Measurements from ENCODE around the gene TMEM203. TPM values are rescaled to one million over a fixed set of nuclear protein-coding genes. Genes with fewer than 3 reads are reported as not detected.

TMEM203 gene
- total and polyA plus RNA-seq, 9 donors, result 29.2 to 40.8 (median 37.5) TPM

DNA sequence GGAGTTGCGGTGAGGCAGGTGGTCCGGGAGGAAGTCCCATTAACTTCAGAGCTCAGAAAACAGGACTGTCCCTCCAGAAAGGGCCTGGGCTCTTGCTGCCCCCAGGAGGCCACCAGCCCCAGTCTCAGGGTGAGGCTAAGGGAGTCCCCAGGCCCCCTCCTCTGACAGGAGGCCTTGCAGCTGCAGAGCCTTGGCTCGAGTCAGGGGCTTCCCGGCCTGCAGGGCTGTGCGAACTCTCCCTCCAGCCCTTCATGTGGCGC, 42.4 kb upstream of the TMEM203 start:
- Histone ChIP-seq H3K36me3 (no peaks in the 10 kb centered on the region), H3K27ac (no peak overlapping the region), H3K27me3 (no peaks in the 10 kb centered on the region), H3K4me1 (ENCODE audit: insufficient read depth) (no peaks in the 10 kb centered on the region), H3K9me3 (no peaks in the 10 kb centered on the region), H3K4me3 (no peak overlapping the region)
- intact Hi-C loops (cut with DNase I), result no loop called here
- WGBS, 3 donors, result 47 to 69% (median 52%) methylated on average over 6 of the region's 6 CpGs
- TF ChIP-seq EP300 (IDR thresholded peaks at IDR 0.05) (no peak), POLR2A (IDR thresholded peaks at IDR 0.05) (no peak)
- TF ChIP-seq, protein P1, sequence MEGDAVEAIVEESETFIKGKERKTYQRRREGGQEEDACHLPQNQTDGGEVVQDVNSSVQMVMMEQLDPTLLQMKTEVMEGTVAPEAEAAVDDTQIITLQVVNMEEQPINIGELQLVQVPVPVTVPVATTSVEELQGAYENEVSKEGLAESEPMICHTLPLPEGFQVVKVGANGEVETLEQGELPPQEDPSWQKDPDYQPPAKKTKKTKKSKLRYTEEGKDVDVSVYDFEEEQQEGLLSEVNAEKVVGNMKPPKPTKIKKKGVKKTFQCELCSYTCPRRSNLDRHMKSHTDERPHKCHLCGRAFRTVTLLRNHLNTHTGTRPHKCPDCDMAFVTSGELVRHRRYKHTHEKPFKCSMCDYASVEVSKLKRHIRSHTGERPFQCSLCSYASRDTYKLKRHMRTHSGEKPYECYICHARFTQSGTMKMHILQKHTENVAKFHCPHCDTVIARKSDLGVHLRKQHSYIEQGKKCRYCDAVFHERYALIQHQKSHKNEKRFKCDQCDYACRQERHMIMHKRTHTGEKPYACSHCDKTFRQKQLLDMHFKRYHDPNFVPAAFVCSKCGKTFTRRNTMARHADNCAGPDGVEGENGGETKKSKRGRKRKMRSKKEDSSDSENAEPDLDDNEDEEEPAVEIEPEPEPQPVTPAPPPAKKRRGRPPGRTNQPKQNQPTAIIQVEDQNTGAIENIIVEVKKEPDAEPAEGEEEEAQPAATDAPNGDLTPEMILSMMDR (IDR thresholded peaks at IDR 0.05), result no peak
- no peak for DNase-seq

DNA sequence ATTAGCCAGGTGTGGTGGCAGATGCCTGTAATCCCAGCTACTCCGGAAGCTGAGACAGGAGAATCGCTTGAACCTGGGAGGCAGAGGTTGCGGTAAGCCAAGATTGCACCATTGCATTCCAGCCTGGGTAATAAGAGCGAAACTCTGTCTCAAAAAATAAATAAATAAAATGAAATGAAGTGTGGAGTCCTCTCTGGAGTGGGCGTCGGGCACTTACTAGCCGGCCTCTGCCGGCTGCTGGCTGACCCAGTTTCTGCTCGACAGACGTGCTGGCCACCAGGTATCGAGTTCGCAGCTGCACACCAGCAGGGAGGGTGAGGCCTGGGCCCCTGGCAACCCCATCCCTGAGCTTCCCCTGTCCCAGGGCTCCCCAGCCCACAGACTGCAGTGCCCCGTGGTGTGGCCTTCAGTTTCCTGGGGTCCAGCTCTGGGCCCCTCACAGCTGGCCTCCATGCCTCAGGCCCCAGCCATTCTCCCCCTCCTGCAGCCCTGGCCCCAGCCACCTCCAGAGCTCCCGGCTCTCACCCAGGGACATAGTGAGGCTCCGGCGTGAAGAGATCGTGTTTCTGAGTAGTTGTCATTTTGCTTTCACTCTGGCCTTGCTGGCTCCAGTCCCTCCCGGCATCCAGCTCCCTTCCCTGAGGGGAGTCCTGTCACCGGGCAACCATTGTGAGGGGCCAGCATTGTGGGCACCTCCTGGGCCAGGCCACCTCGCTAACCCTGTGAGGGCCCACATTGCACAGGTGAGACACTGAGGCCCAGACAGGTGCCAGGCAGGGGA, 41.9 kb upstream of the TMEM203 start:
- 37 to 57% (median 47%) methylated on average over 20 of the region's 20 CpGs for WGBS, 3 donors
- no peaks in the 10 kb centered on the region for H3K27me3 ChIP-seq
- H3K4me1 ChIP-seq (ENCODE audit: insufficient read depth), result peaks cover under 1% of the 10 kb centered on the region
- intact Hi-C loops (cut with DNase I), result no loop called here
- no peak overlapping the region for H3K4me3 ChIP-seq
- no peaks in the 10 kb centered on the region for H3K9me3 ChIP-seq
- no peak overlapping the region for H3K27ac ChIP-seq
- H3K36me3 ChIP-seq, result no peaks in the 10 kb centered on the region
- DNase-seq, result no peak
- no peak for TF ChIP-seq EP300 (IDR thresholded peaks at IDR 0.05)

DNA sequence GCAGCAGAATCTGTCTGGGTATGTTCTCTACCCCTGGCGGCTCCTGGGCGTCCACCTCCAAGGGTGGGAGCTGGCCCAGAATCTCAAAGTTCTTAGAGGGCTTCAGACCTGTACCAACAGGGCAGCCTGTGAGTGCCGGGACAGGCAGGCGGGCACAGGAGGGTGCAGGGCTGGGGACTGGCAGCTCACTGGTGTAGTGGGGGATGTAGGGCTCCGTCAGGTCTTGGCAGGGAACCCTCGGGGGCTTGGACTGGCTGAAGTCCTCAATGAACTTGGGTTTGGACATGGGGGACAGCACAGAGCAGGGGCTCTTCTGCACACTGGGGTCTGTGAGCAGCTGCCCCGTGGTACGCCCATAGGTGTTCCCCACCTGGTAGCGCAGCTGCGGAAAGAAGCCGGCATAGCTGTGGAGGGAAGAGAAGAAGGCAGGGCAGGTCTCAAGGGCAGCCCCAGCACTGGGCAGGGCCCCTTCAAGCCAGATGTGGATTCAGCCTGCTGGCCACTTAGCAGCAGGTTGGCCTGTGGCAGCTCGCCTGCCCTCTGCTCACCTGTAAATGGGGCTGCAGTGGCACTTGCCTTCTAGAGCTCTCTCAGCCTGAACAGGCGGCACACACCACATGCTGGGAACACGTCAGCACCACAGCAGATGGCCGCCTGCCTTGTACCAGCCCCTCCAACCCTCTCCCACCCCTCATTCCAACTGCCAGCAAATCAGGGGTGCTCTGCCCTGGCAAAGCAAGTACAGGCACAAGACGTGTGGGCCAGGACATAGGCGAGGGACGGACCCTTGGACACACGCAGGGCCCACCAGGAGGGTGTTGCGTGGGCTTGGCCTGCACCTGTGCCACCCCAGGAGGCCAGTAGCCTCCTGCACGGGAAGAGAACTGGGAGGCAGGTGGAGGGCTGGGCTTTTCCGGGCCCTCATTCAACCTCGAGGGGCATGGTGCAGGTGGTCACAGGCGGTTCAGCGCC, 40.3 kb upstream of the TMEM203 start:
- Histone ChIP-seq H3K36me3 (no peaks in the 10 kb centered on the region), H3K27ac (no peak overlapping the region), H3K9me3 (no peaks in the 10 kb centered on the region), H3K4me3 (no peak overlapping the region), H3K27me3 (no peaks in the 10 kb centered on the region), H3K4me1 (ENCODE audit: insufficient read depth) (peaks cover 4% of the 10 kb centered on the region)
- TF ChIP-seq, protein P1 (IDR thresholded peaks at IDR 0.05), result no peak
- no peak for TF ChIP-seq EP300 (IDR thresholded peaks at IDR 0.05)
- no peak for TF ChIP-seq POLR2A (IDR thresholded peaks at IDR 0.05)
- intact Hi-C loops (cut with DNase I), result no loop called here
- DNase-seq, result no peak
- WGBS, 3 donors, result 73 to 84% (median 78%) methylated on average over 25 of the region's 25 CpGs

DNA sequence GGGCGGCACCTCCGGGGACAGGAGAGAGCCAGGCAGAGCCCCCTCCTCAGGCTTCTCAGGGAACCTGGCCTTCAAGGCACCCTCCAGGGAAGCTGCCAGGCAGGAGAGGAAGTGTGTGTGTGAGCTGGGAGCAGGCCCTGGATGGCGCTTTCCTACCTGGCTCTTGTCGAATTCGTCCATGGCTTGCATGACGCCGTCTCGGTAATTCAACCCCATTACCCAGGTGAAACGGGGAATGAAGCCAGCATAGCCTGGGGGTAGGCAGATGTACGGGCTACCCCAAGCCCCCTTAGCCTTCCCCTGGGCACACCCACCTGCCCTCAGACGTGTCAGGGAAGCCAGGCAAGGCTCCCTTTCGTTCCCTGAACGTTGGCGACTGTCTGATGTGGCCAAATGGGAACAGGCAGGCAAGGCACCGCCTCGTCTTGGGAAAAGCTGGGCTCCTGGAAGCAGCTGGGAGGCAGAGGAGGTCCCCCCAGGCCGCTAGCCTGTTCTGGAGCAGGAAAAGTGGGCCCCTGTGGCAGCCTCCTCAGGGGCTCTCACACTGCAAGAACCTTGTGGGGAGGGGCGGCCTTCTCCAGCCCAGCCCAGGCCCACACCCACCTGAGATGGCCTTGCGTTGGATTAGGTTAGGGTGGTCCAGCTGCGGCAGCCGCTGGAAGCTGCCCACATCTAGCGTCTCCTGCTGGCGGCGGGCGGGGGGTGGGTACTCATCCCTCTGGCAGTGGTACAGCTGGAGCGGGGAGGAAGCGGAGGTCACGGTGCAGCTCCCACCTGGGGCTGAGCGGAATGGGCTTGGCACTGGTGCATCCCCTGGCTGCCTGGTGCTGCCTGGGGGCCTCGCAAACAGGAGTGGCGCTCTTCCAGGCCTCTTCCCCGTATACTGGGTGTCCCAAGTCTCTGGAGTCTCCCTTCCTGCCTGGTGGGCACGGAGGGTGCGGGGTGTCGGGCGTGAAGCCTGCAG, 39.3 kb upstream of the TMEM203 start:
- no peaks in the 10 kb centered on the region for H3K27me3 ChIP-seq
- H3K4me1 ChIP-seq (ENCODE audit: insufficient read depth), result peaks cover 4% of the 10 kb centered on the region
- intact Hi-C loops (cut with DNase I), result no loop called here
- H3K9me3 ChIP-seq, result no peaks in the 10 kb centered on the region
- no peak overlapping the region for H3K4me3 ChIP-seq
- WGBS, 3 donors, result 39 to 49% (median 46%) methylated on average over 30 to 36 of the region's 36 CpGs
- H3K27ac ChIP-seq, result no peak overlapping the region
- H3K36me3 ChIP-seq, result no peaks in the 10 kb centered on the region
- no peak for DNase-seq
- TF ChIP-seq POLR2A (IDR thresholded peaks at IDR 0.05), result no peak
- TF ChIP-seq, protein P1 (IDR thresholded peaks at IDR 0.05), result no peak
- TF ChIP-seq EP300 (IDR thresholded peaks at IDR 0.05), result no peak

Measured in ovary (tissue), 9 donors.